Astrocyte (in vitro differentiated cells and primary cell): ENCODE data around the gene JAKMIP1. TPM values are rescaled to one million over a fixed set of nuclear protein-coding genes. Genes with fewer than 3 reads are reported as not detected.
"Not testable (repeated sequence)": the region's sequence is repeated elsewhere in the genome, so short reads cannot be mapped to it uniquely, and the experiment has no call there.

Source experiments
- DNase-seq: peaks from one replicate; pipeline ENCODE4 v3.0.0-alpha.2; 2010; ENCODE audit warnings: low read depth
- FAIRE-seq: peaks from 2 replicates; lab custom pipeline; 2011; peaks lifted over from hg19 to GRCh38; lab: Jason Lieb, UNC
- H2AFZ ChIP-seq: 2 replicates; pipeline ENCODE4 v1.6.0; 2012; ENCODE audit warnings: low read depth, low read length, inconsistent platforms
- H3K27ac ChIP-seq: 2 replicates; pipeline ENCODE4 v1.5.1; 2011; ENCODE audit warnings: low read depth, low read length, inconsistent platforms
- H3K27me3 ChIP-seq: 2 replicates; pipeline ENCODE4 v1.6.0; 2011; ENCODE audit warnings: low read length, inconsistent platforms; ENCODE audit not compliant: insufficient read depth
- H3K36me3 ChIP-seq: 2 replicates; pipeline ENCODE4 v1.5.1; 2011; ENCODE audit warnings: low read length, inconsistent platforms; ENCODE audit not compliant: insufficient read depth
- H3K4me1 ChIP-seq: 2 replicates; pipeline ENCODE4 v1.5.1; 2011; ENCODE audit warnings: low read length, inconsistent platforms; ENCODE audit not compliant: insufficient read depth
- H3K4me2 ChIP-seq: 2 replicates; pipeline ENCODE4 v1.6.0; 2012; ENCODE audit warnings: low read length, inconsistent platforms
- H3K4me3 ChIP-seq: 2 replicates; pipeline ENCODE4 v1.5.1; 2011; ENCODE audit warnings: low read depth, mild to moderate bottlenecking, low read length, inconsistent platforms; ENCODE audit not compliant: insufficient read depth
- H3K79me2 ChIP-seq: 2 replicates; pipeline ENCODE4 v1.6.0; 2012; ENCODE audit warnings: mild to moderate bottlenecking, low read length, inconsistent platforms; ENCODE audit not compliant: insufficient read depth
- H3K9ac ChIP-seq: 2 replicates; pipeline ENCODE4 v1.6.0; 2012; ENCODE audit warnings: mild to moderate bottlenecking, low read length, inconsistent platforms
- H3K9me3 ChIP-seq: 2 replicates; pipeline ENCODE4 v1.5.1; 2012; ENCODE audit warnings: low read depth, mild to moderate bottlenecking, low read length, inconsistent platforms; ENCODE audit not compliant: insufficient read depth
- H4K20me1 ChIP-seq: 2 replicates; pipeline ENCODE4 v1.6.0; 2012; ENCODE audit warnings: low read length, inconsistent platforms; ENCODE audit not compliant: insufficient read depth
- H3K27ac Mint-ChIP-seq: one replicate; pipeline ENCODE4 v1.8.0; 2021; ENCODE audit warnings: mild to moderate bottlenecking, mixed read lengths; ENCODE audit not compliant: unreplicated experiment
- H3K27me3 Mint-ChIP-seq: one replicate; pipeline ENCODE4 v1.8.0; 2021; ENCODE audit warnings: low read depth, mixed read lengths; ENCODE audit not compliant: unreplicated experiment
- H3K36me3 Mint-ChIP-seq: one replicate; pipeline ENCODE4 v1.8.0; 2021; ENCODE audit warnings: low read depth, mixed read lengths; ENCODE audit not compliant: unreplicated experiment
- H3K4me1 Mint-ChIP-seq: one replicate; pipeline ENCODE4 v1.8.0; 2021; ENCODE audit warnings: low read depth, mixed read lengths; ENCODE audit not compliant: unreplicated experiment
- H3K4me3 Mint-ChIP-seq: one replicate; pipeline ENCODE4 v1.8.0; 2021; ENCODE audit warnings: mild to moderate bottlenecking, moderate library complexity, mixed read lengths; ENCODE audit not compliant: unreplicated experiment
- H3K9me3 Mint-ChIP-seq: one replicate; pipeline ENCODE4 v1.8.0; 2021; ENCODE audit warnings: mild to moderate bottlenecking, mixed read lengths; ENCODE audit not compliant: unreplicated experiment
- CTCF ChIP-seq: IDR thresholded peaks from 2 replicates; pipeline ENCODE4 v1.5.1; 2011; ENCODE audit warnings: low read depth, mild to moderate bottlenecking, inconsistent platforms, low read length, moderate library complexity; ENCODE audit not compliant: insufficient read depth
- EZH2 ChIP-seq: IDR thresholded peaks from 2 replicates; pipeline ENCODE4 v1.6.1; 2012; ENCODE audit warnings: mild to moderate bottlenecking, low read length, inconsistent platforms; ENCODE audit not compliant: insufficient read depth
- total RNA-seq: library from RNA; stranded (reverse); gene quantifications from 2 replicates; pipeline ENCODE4 v1.2.1, GENCODE V29; 2021

The JAKMIP1 gene
- total RNA-seq, 1 donor from 2014 or later = 0.50 TPM

- no peak overlapping the region for H3K9ac ChIP-seq
- no peaks in the 10 kb centered on the region for H3K79me2 ChIP-seq
- H3K9me3 ChIP-seq = no peaks in the 10 kb centered on the region
- H3K36me3 Mint-ChIP-seq = no peaks in the 10 kb centered on the region
- no peaks in the 10 kb centered on the region for H3K4me1 ChIP-seq
- H3K4me3 Mint-ChIP-seq = no peak overlapping the region
- DNase-seq = no peak
- peak overlapping the region; percentile 31 for H3K27ac Mint-ChIP-seq
- no peak overlapping the region for H3K4me3 ChIP-seq
- no peak overlapping the region for H2AFZ ChIP-seq
- no peaks in the 10 kb centered on the region for H4K20me1 ChIP-seq
- no peak for TF ChIP-seq CTCF
- no peak for TF ChIP-seq EZH2
- H3K27me3 Mint-ChIP-seq = peaks cover 57% of the 10 kb centered on the region
- no peaks in the 10 kb centered on the region for H3K27me3 ChIP-seq
- H3K27ac ChIP-seq = no peak overlapping the region
- peaks cover 2% of the 10 kb centered on the region for H3K9me3 Mint-ChIP-seq
- H3K36me3 ChIP-seq = no peaks in the 10 kb centered on the region
- FAIRE-seq = no peak
- no peaks in the 10 kb centered on the region for H3K4me1 Mint-ChIP-seq
- no peak overlapping the region for H3K4me2 ChIP-seq
Observed at GRCh38 chr4:5995901-5996623, 204.3 kb downstream of the JAKMIP1 start.

GRCh38 chr4:5993876-5994811 is 206.2 kb downstream of the JAKMIP1 start:
- no peaks in the 10 kb centered on the region for H3K79me2 ChIP-seq

GRCh38 chr4:5993346-5993745 is 207.0 kb downstream of the JAKMIP1 start:
- not testable (repeated sequence) for H4K20me1 ChIP-seq, H3K36me3 Mint-ChIP-seq, DNase-seq, H3K9ac ChIP-seq, H3K27ac ChIP-seq, H3K4me2 ChIP-seq, H3K4me1 ChIP-seq, H3K4me1 Mint-ChIP-seq, H3K27me3 ChIP-seq, H3K4me3 Mint-ChIP-seq, H3K9me3 Mint-ChIP-seq, H3K36me3 ChIP-seq, H3K27ac Mint-ChIP-seq, H3K4me3 ChIP-seq, FAIRE-seq, H3K79me2 ChIP-seq, H3K9me3 ChIP-seq, H2AFZ ChIP-seq
- H3K27me3 Mint-ChIP-seq = peaks cover 53% of the 10 kb centered on the region

More at GRCh38 chr4:5993876-5994811, 206.2 kb downstream of the JAKMIP1 start:
- no peaks in the 10 kb centered on the region for H3K36me3 ChIP-seq
- H2AFZ ChIP-seq = no peak overlapping the region
- Mint-ChIP-seq H3K4me1 (no peaks in the 10 kb centered on the region), H3K27me3 (peaks cover 55% of the 10 kb centered on the region), H3K4me3 (no peak overlapping the region), H3K9me3 (peaks cover 2% of the 10 kb centered on the region), H3K36me3 (no peaks in the 10 kb centered on the region), H3K27ac (no peak overlapping the region)
- H3K27ac ChIP-seq = no peak overlapping the region
- no peaks in the 10 kb centered on the region for H3K9me3 ChIP-seq
- no peaks in the 10 kb centered on the region for H3K4me1 ChIP-seq
- H3K4me3 ChIP-seq = no peak overlapping the region
- no peaks in the 10 kb centered on the region for H4K20me1 ChIP-seq
- TF ChIP-seq EZH2 (no peak), CTCF (no peak)
- H3K9ac ChIP-seq = no peak overlapping the region
- H3K27me3 ChIP-seq = no peaks in the 10 kb centered on the region
- DNase-seq (no peak), FAIRE-seq (no peak)
- no peak overlapping the region for H3K4me2 ChIP-seq
